ENCODE measurements around the gene AMD1.

AMD1 gene

GRCh38 chr6:110875548-110876169, 1.1 kb downstream of the AMD1 start:
- H2AFZ ChIP-seq (ENCODE audit: low read depth, low read length, severe bottlenecking): no peak overlapping the region
- H3K27me3 ChIP-seq (ENCODE audit: low read length): no peaks in the 10 kb centered on the region
- H3K4me3 ChIP-seq (ENCODE audit: insufficient read depth, low read length, poor library complexity, severe bottlenecking): peak overlapping the region; percentile 84
- no peaks in the 10 kb centered on the region for H3K9me2 ChIP-seq (replicated peaks; ENCODE audit: insufficient read depth, low read length)
- H3K36me3 ChIP-seq (ENCODE audit: low read length): no peaks in the 10 kb centered on the region
- H3K9me3 ChIP-seq (ENCODE audit: insufficient read depth, low read length): no peaks in the 10 kb centered on the region
- peak overlapping the region; percentile 98 for H3K9ac ChIP-seq (ENCODE audit: low read length)
- H3K79me2 ChIP-seq (ENCODE audit: insufficient read depth, low read length): peaks cover 60% of the 10 kb centered on the region
- peaks cover 34% of the 10 kb centered on the region for H4K20me1 ChIP-seq (ENCODE audit: low read depth, low read length)
- peak overlapping the region; percentile 77 for H3K27ac ChIP-seq (ENCODE audit: low read depth, low read length)
- peaks cover 24% of the 10 kb centered on the region; the same call in 1 of the 2 replicates for H3F3A ChIP-seq (ENCODE audit: insufficient read depth)
- TF ChIP-seq EZH2phosphoT487 (conservative IDR thresholded peaks at IDR 0.05; ENCODE audit: low read length): no peak
- TF ChIP-seq CTCF (IDR thresholded peaks at IDR 0.05; ENCODE audit: insufficient read depth, low read length, poor library complexity, severe bottlenecking): no peak
- peak overlapping the region; percentile 91 for H3K4me2 ChIP-seq (ENCODE audit: low read depth, low read length, poor library complexity, severe bottlenecking)

GRCh38 chr6:110876170-110876773, 1.7 kb downstream of the AMD1 start:
- peaks cover 67% of the 10 kb centered on the region for H3K79me2 ChIP-seq (ENCODE audit: insufficient read depth, low read length)
- no peak overlapping the region for H2AFZ ChIP-seq (ENCODE audit: low read depth, low read length, severe bottlenecking)
- H3K4me3 ChIP-seq (ENCODE audit: insufficient read depth, low read length, poor library complexity, severe bottlenecking): peak overlapping the region; percentile 84
- H3K4me2 ChIP-seq (ENCODE audit: low read depth, low read length, poor library complexity, severe bottlenecking): peak overlapping the region; percentile 91
- no peaks in the 10 kb centered on the region for H3K27me3 ChIP-seq (ENCODE audit: low read length)
- peak overlapping the region; percentile 98 for H3K9ac ChIP-seq (ENCODE audit: low read length)
- no peaks in the 10 kb centered on the region for H3K9me2 ChIP-seq (replicated peaks; ENCODE audit: insufficient read depth, low read length)
- peaks cover 40% of the 10 kb centered on the region for H4K20me1 ChIP-seq (ENCODE audit: low read depth, low read length)
- H3K9me3 ChIP-seq (ENCODE audit: insufficient read depth, low read length): no peaks in the 10 kb centered on the region
- no peaks in the 10 kb centered on the region for H3K36me3 ChIP-seq (ENCODE audit: low read length)
- TF ChIP-seq CTCF (IDR thresholded peaks at IDR 0.05; ENCODE audit: insufficient read depth, low read length, poor library complexity, severe bottlenecking) (no peak), EZH2phosphoT487 (conservative IDR thresholded peaks at IDR 0.05; ENCODE audit: low read length) (no peak)
- peak overlapping the region; percentile 77 for H3K27ac ChIP-seq (ENCODE audit: low read depth, low read length)
- peaks cover 24% of the 10 kb centered on the region; the same call in 1 of the 2 replicates for H3F3A ChIP-seq (ENCODE audit: insufficient read depth)

GRCh38 chr6:110876806-110877564, 2.4 kb downstream of the AMD1 start:
- Histone ChIP-seq H4K20me1 (ENCODE audit: low read depth, low read length) (peaks cover 47% of the 10 kb centered on the region), H3K79me2 (ENCODE audit: insufficient read depth, low read length) (peaks cover 74% of the 10 kb centered on the region), H3K27me3 (ENCODE audit: low read length) (no peaks in the 10 kb centered on the region), H3K4me2 (ENCODE audit: low read depth, low read length, poor library complexity, severe bottlenecking) (peak overlapping the region; percentile 91), H3F3A (ENCODE audit: insufficient read depth) (peaks cover 24% of the 10 kb centered on the region; the same call in 1 of the 2 replicates), H3K9ac (ENCODE audit: low read length) (peak overlapping the region; percentile 98), H3K4me3 (ENCODE audit: insufficient read depth, low read length, poor library complexity, severe bottlenecking) (peak overlapping the region; percentile 84), H3K36me3 (ENCODE audit: low read length) (no peaks in the 10 kb centered on the region), H2AFZ (ENCODE audit: low read depth, low read length, severe bottlenecking) (no peak overlapping the region), H3K27ac (ENCODE audit: low read depth, low read length) (peak overlapping the region; percentile 77), H3K9me2 (replicated peaks; ENCODE audit: insufficient read depth, low read length) (no peaks in the 10 kb centered on the region), H3K9me3 (ENCODE audit: insufficient read depth, low read length) (no peaks in the 10 kb centered on the region)
- TF ChIP-seq CTCF (IDR thresholded peaks at IDR 0.05; ENCODE audit: insufficient read depth, low read length, poor library complexity, severe bottlenecking) (no peak), EZH2phosphoT487 (conservative IDR thresholded peaks at IDR 0.05; ENCODE audit: low read length) (no peak)

Data from SU-DHL-6 (cell line).